Motor neuron (in vitro differentiated cells): Measurements from ENCODE around the gene SCGN. TPM values are rescaled to one million over a fixed set of nuclear protein-coding genes. Genes with fewer than 3 reads are reported as not detected.
"Not testable (repeated sequence)": the region's sequence is repeated elsewhere in the genome, so short reads cannot be mapped to it uniquely, and the experiment has no call there.

Source experiments
- ATAC-seq, 8 experiments: fragments of 200-7000 bp; cut with Tn5 transposase; replicated peaks in 6 of 8; 2 replicates each; pipeline ENCODE4 v1.8.0; 2021; ENCODE audit warnings: mild to moderate bottlenecking in 8 of 8, moderate library complexity in 8 of 8
- H3K27ac ChIP-seq, 2 donors: fragments of 250-450 bp; sonication (Bioruptor Pico); 2 replicates each; pipeline ENCODE4 v1.9.0; 2021; ENCODE audit warnings: antibody characterized with exemption in 2 of 2, mild to moderate bottlenecking in 2 of 2, moderate library complexity in 1 of 2
- H3K4me1 ChIP-seq, 2 donors: fragments of 250-450 bp; sonication (Bioruptor Pico); replicated peaks in 1 of 2; 2 replicates each; pipeline ENCODE4 v1.6.1; 2021; ENCODE audit warnings: antibody characterized with exemption in 2 of 2, mild to moderate bottlenecking in 2 of 2, moderate library complexity in 1 of 2
- H3K4me3 ChIP-seq, 5 donors: fragments of 250-450 bp; sonication (Bioruptor Pico); 2 replicates each; pipeline ENCODE4 v1.9.0; 2021; ENCODE audit warnings: antibody characterized with exemption in 5 of 5, mild to moderate bottlenecking in 5 of 5, moderate library complexity in 4 of 5
- WGBS, 10 experiments: fragments of 450-650 bp; shearing (Covaris generic); methylation state at CpG; one replicate each; pipeline ENCODE4 v1.0.0; 2022; 5-methylcytosine and 5-hydroxymethylcytosine counted together
- in situ Hi-C, 9 experiments: fragments of 400-800 bp; cut with MboI; loops; one replicate each; pipeline ENCODE4 v1.15.0; 2021; ENCODE audit warnings: low sequenced_read_pairs in 9 of 9, low pct_unique_long_range_greater_than_20kb in 2 of 9; ENCODE audit not compliant: unreplicated experiment in 9 of 9
- total RNA-seq, 8 experiments: library from RNA; unstranded; fragments of 300-600 nt; gene quantifications; 2 replicates each; pipeline versions ENCODE4 v1.2.3 to v1.2.4, GENCODE V29; 2022

The SCGN gene
- total RNA-seq, 8 experiments from 2014 or later, result 0.27 to 10.2 (median 2.3) TPM; not detected in 1

DNA sequence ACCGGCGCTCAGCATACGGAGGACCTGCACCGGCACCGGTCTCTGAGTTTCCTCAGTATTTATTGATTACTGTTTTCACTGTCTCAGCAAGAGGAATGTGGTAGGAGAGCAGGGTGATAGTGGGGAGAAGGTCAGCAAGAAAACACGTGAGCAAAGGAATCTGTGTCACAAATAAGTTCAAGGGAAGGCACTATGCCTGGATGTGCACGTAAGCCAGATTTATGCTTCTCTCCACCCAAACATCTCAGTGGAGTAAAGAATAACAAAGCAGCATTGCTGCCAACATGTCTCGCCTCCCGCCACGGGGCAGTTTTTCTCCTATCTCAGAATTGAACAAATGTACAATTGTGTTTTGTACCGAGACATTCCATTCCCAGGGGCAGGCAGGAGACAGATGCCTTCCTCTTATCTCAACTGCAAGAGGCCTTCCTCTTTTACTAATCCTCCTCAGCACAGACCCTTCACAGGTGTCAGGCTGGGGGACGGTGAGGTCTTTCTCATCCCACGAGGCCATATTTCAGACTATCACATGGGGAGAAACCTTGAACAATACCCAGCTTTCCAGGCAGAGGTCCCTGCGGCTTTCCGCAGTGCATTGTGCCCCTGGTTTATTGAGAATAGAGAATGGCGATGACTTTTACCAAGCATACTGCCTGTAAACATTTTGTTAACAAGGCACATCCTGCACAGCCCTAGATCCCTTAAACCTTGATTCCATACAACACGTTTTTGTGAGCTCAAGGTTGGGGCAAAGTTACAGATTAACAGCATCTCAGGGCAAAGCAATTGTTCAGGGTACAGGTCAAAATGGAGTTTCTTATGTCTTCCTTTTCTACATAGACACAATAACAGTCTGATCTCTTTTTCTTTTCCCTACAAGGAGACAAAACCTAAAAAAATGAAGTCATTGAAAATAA lies 96.8 kb downstream of the SCGN start:
- H3K27ac ChIP-seq, in situ Hi-C loops, ATAC-seq, H3K4me3 ChIP-seq, H3K4me1 ChIP-seq: not testable (repeated sequence)
- WGBS, 10 experiments, result 0 to 91% (median 77%) methylated on average over 2 to 15 of the region's 17 CpGs

GRCh38 chr6:25749837-25750236 lies 97.8 kb downstream of the SCGN start:
- Histone ChIP-seq H3K4me3 (no peak overlapping the region), H3K27ac (no peak overlapping the region), H3K4me1 (no peaks in the 10 kb centered on the region)
- WGBS, 10 experiments, result 0 to 100% (median 56%) methylated on average over 1 to 2 of the region's 2 CpGs
- ATAC-seq, result no peak
- in situ Hi-C loops, result no loop called here

DNA sequence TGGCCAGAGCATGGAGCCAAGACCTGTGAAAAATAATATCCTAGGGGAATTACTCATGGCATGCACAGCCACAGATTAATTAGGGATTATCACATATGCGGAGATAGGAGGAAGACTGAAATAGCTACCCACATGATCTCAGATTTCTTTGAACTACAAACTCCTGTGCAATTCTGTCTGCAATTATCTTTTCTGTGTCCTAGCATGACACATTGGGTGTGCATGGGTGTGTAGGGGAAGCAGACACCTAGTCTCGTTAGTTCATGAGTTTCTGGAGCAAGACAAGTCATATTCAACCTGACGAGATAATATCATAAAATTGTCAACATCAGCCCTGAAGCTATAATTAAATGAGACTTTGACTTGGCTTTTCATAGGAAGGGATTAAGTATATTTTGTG lies 98.9 kb downstream of the SCGN start:
- in situ Hi-C loops, result no loop called here
- Histone ChIP-seq H3K4me3 (no peak overlapping the region), H3K4me1 (no peaks in the 10 kb centered on the region), H3K27ac (no peak overlapping the region)
- no peak for ATAC-seq
- WGBS, 10 experiments, result 0 to 100% (median 87%) methylated on average over 1 to 2 of the region's 3 CpGs; no CpG with 5 or more reads in 2 of the 10 experiments

Other genes with a start within 250 kb of the SCGN start
- gene SLC17A4, start 102.5 kb downstream of the SCGN start, total RNA-seq, result under 1 TPM in 4 of 8 experiments, not detected in 4; 0.05 to 0.52 (median 0.09) TPM
- not detected for gene SLC17A1, start 179.8 kb downstream of the SCGN start, total RNA-seq
- gene SLC17A3, start 222.0 kb downstream of the SCGN start, total RNA-seq, result under 1 TPM in 2 of 8 experiments, not detected in 6; 0.40 to 1.00 TPM